HepG2 (cell line): Measurements from ENCODE around the gene MYL11. TPM values are rescaled to one million over a fixed set of nuclear protein-coding genes. Genes with fewer than 3 reads are reported as not detected.

Experiments used
- ATAC-seq: fragments of 200-7000 bp; cut with Tn5 transposase; 3 replicates; pipeline ENCODE4 v1.9.1; 2020; ENCODE audit warnings: mild to moderate bottlenecking, moderate library complexity
- BruUV-seq: library from RNA; stranded (reverse); fragments of 400-500 nt; replicated peaks from 2 replicates; lab custom pipeline; 2021; lab: Mats Ljungman, UMichigan
- CTCF ChIA-PET: fragments of 300-600 bp; formaldehyde crosslinking; extraction: SDS; loops from one replicate; lab custom pipeline; 2021; ENCODE audit warnings: low total read pairs, inconsistent platforms, low intra/inter-chr PET ratio; lab: Yijun Ruan, JAX
- POLR2A ChIA-PET: fragments of 350-600 bp; sonication (Branson Sonifier 250); formaldehyde crosslinking; loops from one replicate; lab custom pipeline; 2020; ENCODE audit warnings: antibody characterized with exemption, inconsistent platforms; lab: Yijun Ruan, JAX
- DNase-seq: peaks from one replicate; pipeline ENCODE4 v3.0.0-alpha.2; 2015; ENCODE audit warnings: low spot score
- FAIRE-seq: peaks from 3 replicates; lab custom pipeline; 2011; peaks lifted over from hg19 to GRCh38; lab: Jason Lieb, UNC
- H2AFZ ChIP-seq: one replicate; pipeline ENCODE4 v1.6.1; 2011; ENCODE audit warnings: low read length, inconsistent platforms
- H3K27ac ChIP-seq: fragments of 300-600 bp; 3 replicates; pipeline ENCODE4 v1.8.0; 2011; ENCODE audit warnings: mixed run types, mild to moderate bottlenecking, mixed read lengths, low read length, inconsistent platforms; ENCODE audit not compliant: insufficient read depth; ENCODE audit errors: extremely low read length
- H3K27me3 ChIP-seq, 2 experiments: fragments of 200-600 bp in 1 of 2; 2 replicates in 1 of 2; 3 replicates in 1 of 2; pipeline versions ENCODE4 v1.6.0 to v1.8.0; 2011; ENCODE audit warnings: low read length in 2 of 2, mild to moderate bottlenecking in 2 of 2, moderate library complexity in 2 of 2, inconsistent platforms in 1 of 2; ENCODE audit not compliant: insufficient read depth in 2 of 2, control insufficient read depth in 1 of 2
- H3K36me3 ChIP-seq, 2 experiments: fragments of 200-600 bp in 1 of 2; replicated peaks in 1 of 2; 2 replicates in 1 of 2; 3 replicates in 1 of 2; pipeline versions ENCODE4 v1.5.1 to v1.8.0; 2011; ENCODE audit warnings: low read length in 2 of 2, inconsistent platforms in 1 of 2; ENCODE audit not compliant: insufficient read depth in 2 of 2, control insufficient read depth in 1 of 2
- H3K4me1 ChIP-seq: 2 replicates; pipeline ENCODE4 v1.5.1; 2012; ENCODE audit warnings: low read length, inconsistent platforms; ENCODE audit not compliant: insufficient read depth
- H3K4me2 ChIP-seq: 2 replicates; pipeline ENCODE4 v1.6.0; 2011; ENCODE audit warnings: low read depth, low read length, inconsistent platforms
- H3K4me3 ChIP-seq, 3 experiments: fragments of 200-600 bp in 1 of 3; sonication (generic), shearing (Covaris generic) in 1 of 3; replicated peaks in 1 of 3; 2 replicates each; pipeline ENCODE4 v1.5.1; 2011 to 2016; ENCODE audit warnings: low read length in 3 of 3, inconsistent platforms in 2 of 3, low read depth in 2 of 3, mild to moderate bottlenecking in 2 of 3, control low read depth in 1 of 3, mixed read lengths in 1 of 3; ENCODE audit not compliant: insufficient read depth in 1 of 3
- H3K79me2 ChIP-seq: one replicate; pipeline ENCODE4 v1.6.1; 2011; ENCODE audit warnings: low read length, inconsistent platforms; ENCODE audit not compliant: insufficient read depth
- H3K9ac ChIP-seq: 2 replicates; pipeline ENCODE4 v1.6.0; 2011; ENCODE audit warnings: mild to moderate bottlenecking, low read depth, low read length, inconsistent platforms; ENCODE audit not compliant: insufficient read depth
- H3K9me3 ChIP-seq: 2 replicates; pipeline ENCODE4 v1.5.1; 2012; ENCODE audit warnings: mild to moderate bottlenecking, low read length
- H4K20me1 ChIP-seq: 2 replicates; pipeline ENCODE4 v1.6.0; 2011; ENCODE audit warnings: inconsistent platforms, mild to moderate bottlenecking, low read length, moderate library complexity; ENCODE audit not compliant: insufficient read depth
- BRD4 ChIP-seq: sonication (generic); formaldehyde crosslinking; IDR thresholded peaks from 2 replicates; pipeline ENCODE4 v1.4.0; 2020; ENCODE audit warnings: missing genetic modification reagents
- CEBPG ChIP-seq: IDR thresholded peaks from 2 replicates; pipeline ENCODE4 v1.6.1; 2016
- DNMT1 ChIP-seq: sonication (generic); formaldehyde crosslinking; IDR thresholded peaks from 2 replicates; pipeline ENCODE4 v1.5.1; 2020; ENCODE audit warnings: mild to moderate bottlenecking, missing genetic modification reagents
- KLF6 ChIP-seq: IDR thresholded peaks from 2 replicates; pipeline ENCODE4 v1.8.0; 2016; ENCODE audit warnings: missing biosample characterization, missing genetic modification reagents
- MTF1 ChIP-seq: sonication (generic); formaldehyde crosslinking; IDR thresholded peaks from 2 replicates; pipeline ENCODE4 v1.5.0; 2020; ENCODE audit warnings: missing genetic modification reagents
- SAP130 ChIP-seq: IDR thresholded peaks from 2 replicates; pipeline ENCODE4 v1.6.1; 2016; ENCODE audit warnings: low read depth
- TARDBP ChIP-seq: sonication (generic); formaldehyde crosslinking; IDR thresholded peaks from 2 replicates; pipeline ENCODE4 v1.8.0; 2022; ENCODE audit warnings: mild to moderate bottlenecking, missing genetic modification reagents
- TRIM24 ChIP-seq: sonication (generic); formaldehyde crosslinking; IDR thresholded peaks from 2 replicates; pipeline ENCODE4 v1.8.0; 2022; ENCODE audit warnings: mild to moderate bottlenecking, missing genetic modification reagents
- ZNF563 ChIP-seq: sonication (generic); formaldehyde crosslinking; IDR thresholded peaks from 2 replicates; pipeline ENCODE4 v1.8.0; 2022; ENCODE audit warnings: mild to moderate bottlenecking, moderate library complexity, missing genetic modification reagents
- ZSCAN25 ChIP-seq: sonication (generic); formaldehyde crosslinking; IDR thresholded peaks from 2 replicates; pipeline ENCODE4 v1.8.0; 2022; ENCODE audit warnings: mild to moderate bottlenecking, missing genetic modification reagents
- WGBS: methylation state at CpG from one replicate; pipeline ENCODE4 v1.1.6; 2017; ENCODE audit warnings: low lambda C conversion rate; 5-methylcytosine and 5-hydroxymethylcytosine counted together
- in situ Hi-C: cut with HindIII; loops from 2 replicates; pipeline ENCODE4 v1.10.0; 2017; ENCODE audit warnings: low pct_unique_long_range_greater_than_20kb; ENCODE audit not compliant: extremely low pct_ligation_motif_present
- intact Hi-C: fragments of 100-400 bp; cut with micrococcal nuclease; formaldehyde crosslinking; loops from one replicate; pipeline ENCODE4 v1.10.0; 2022; ENCODE audit not compliant: unreplicated experiment
- polyA plus RNA-seq, 8 experiments: library from polyadenylated mRNA; depleted of rRNA in 3 of 8; stranded (reverse) in 7 of 8; unstranded in 1 of 8; fragments of >200 nt; fragmentation: Illumina TruSeq in 4 of 8; extraction: Trizol in 4 of 8; gene quantifications; 2 replicates each; pipeline versions ENCODE4 v1.2.1 to v1.2.3, GENCODE V29; 2011 to 2016; ENCODE audit warnings: low read depth in 4 of 8, missing spikeins in 1 of 8, mixed read lengths in 1 of 8; ENCODE audit not compliant: insufficient read depth in 1 of 8
- total RNA-seq, 5 experiments: library from RNA; depleted of rRNA; stranded (reverse); fragments of >200 nt; fragmentation: Illumina TruSeq; extraction: Trizol; gene quantifications; 2 replicates each; pipeline ENCODE4 v1.2.3, GENCODE V29; 2016; ENCODE audit warnings: low read depth in 1 of 5
- TF ChIP-seq, protein P1 (sequence below): sonication (generic); formaldehyde crosslinking; IDR thresholded peaks from 2 replicates; pipeline ENCODE4 v1.8.0; 2022; ENCODE audit warnings: low read depth, missing genetic modification reagents
- TF ChIP-seq, protein P2 (sequence below): sonication (generic); formaldehyde crosslinking; IDR thresholded peaks from 2 replicates; pipeline ENCODE4 v1.9.0; 2021; ENCODE audit warnings: missing genetic modification reagents, borderline replicate concordance
- TF ChIP-seq, protein P3 (sequence below): IDR thresholded peaks from 2 replicates; pipeline ENCODE4 v1.6.1; 2016; ENCODE audit warnings: low read depth

MYL11 gene
- total and polyA plus RNA-seq, 2 of the 13 experiments (the other 11 are each of a cell fraction or from before 2014, with no cell fraction given) = not detected

DNA sequence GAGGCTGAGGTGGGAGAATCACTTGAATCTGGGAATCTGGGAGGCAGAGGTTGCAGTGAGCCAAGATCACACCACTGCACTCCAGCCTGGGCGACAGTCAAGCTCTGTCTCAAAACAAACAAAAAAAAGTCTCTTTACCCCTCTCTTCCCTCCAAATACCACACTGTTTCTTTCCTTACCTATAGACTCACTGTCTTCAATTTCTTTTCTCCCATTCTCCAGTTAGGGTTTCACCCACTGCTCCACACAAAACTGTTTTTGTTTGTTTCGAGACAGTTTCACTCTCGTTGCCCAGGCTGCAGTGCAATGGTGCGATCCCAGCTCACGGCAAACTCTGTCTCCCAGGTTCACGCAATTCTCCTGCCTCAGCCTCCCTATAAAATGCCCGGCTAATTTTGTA lies 13.4 kb upstream of the MYL11 start:
- peaks cover 21 to 60% of the 10 kb centered on the region in 2 experiments; a peak in 4 of 5 replicates for H3K36me3 ChIP-seq
- TF ChIP-seq TARDBP = no peak
- no peak for TF ChIP-seq MTF1
- TF ChIP-seq, protein P1, sequence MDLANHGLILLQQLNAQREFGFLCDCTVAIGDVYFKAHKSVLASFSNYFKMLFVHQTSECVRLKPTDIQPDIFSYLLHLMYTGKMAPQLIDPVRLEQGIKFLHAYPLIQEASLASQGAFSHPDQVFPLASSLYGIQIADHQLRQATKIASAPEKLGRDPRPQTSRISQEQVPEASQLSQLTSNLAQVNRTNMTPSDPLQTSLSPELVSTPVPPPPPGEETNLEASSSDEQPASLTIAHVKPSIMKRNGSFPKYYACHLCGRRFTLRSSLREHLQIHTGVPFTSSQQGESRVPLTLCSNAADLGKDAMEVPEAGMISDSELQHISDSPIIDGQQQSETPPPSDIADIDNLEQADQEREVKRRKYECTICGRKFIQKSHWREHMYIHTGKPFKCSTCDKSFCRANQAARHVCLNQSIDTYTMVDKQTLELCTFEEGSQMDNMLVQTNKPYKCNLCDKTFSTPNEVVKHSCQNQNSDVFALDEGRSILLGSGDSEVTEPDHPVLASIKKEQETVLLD = no peak
- no peak for TF ChIP-seq SAP130 (CRISPR knock-in tag)
- TF ChIP-seq, protein P2, sequence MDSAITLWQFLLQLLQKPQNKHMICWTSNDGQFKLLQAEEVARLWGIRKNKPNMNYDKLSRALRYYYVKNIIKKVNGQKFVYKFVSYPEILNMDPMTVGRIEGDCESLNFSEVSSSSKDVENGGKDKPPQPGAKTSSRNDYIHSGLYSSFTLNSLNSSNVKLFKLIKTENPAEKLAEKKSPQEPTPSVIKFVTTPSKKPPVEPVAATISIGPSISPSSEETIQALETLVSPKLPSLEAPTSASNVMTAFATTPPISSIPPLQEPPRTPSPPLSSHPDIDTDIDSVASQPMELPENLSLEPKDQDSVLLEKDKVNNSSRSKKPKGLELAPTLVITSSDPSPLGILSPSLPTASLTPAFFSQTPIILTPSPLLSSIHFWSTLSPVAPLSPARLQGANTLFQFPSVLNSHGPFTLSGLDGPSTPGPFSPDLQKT (CRISPR knock-in tag) = no peak
- TF ChIP-seq TRIM24 (CRISPR knock-in tag) = no peak
- H3K4me3 ChIP-seq = no peak overlapping the region
- FAIRE-seq (no peak), ATAC-seq (no peak), DNase-seq (no peak)
- peaks cover 17% of the 10 kb centered on the region for H3K79me2 ChIP-seq
- no peaks in the 10 kb centered on the region for H4K20me1 ChIP-seq
- H3K27ac ChIP-seq = no peak overlapping the region
- CTCF ChIA-PET = no interaction called here
- H3K4me2 ChIP-seq = no peak overlapping the region
- POLR2A ChIA-PET = no interaction called here
- H3K9me3 ChIP-seq = no peaks in the 10 kb centered on the region
- peaks cover 20% of the 10 kb centered on the region for H3K4me1 ChIP-seq
- H3K9ac ChIP-seq = no peak overlapping the region
- intact Hi-C loops (no loop called here), in situ Hi-C loops (no loop called here)
- no peaks in the 10 kb centered on the region for H3K27me3 ChIP-seq
- 88% methylated on average over 7 of the region's 7 CpGs for WGBS
- no peak overlapping the region for H2AFZ ChIP-seq
- no TSS peak for BruUV-seq

DNA sequence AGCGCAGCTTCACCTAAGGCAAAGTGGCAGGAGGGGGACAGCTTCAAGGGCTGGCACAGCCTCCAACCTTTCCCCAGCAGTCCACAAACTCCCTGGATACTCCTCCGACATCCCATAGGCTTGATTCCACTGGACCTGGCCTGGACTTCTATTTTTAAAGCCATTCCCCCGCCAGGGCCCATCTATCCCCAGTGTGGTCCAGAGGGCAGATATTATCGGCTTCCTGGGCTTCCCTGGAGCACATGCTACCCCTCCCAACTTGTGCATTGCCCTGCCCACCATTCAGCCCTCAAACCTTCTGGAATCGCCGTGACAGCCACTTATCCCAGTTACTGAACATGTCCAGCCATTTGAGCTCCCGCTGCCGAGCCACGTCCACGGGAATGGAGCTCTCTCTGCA lies 9.4 kb upstream of the MYL11 start:
- in situ Hi-C loops = no loop called here
- no peak for TF ChIP-seq CEBPG (CRISPR knock-in tag)
- no peak for TF ChIP-seq ZNF563 (CRISPR knock-in tag)
- TF ChIP-seq, protein P3, sequence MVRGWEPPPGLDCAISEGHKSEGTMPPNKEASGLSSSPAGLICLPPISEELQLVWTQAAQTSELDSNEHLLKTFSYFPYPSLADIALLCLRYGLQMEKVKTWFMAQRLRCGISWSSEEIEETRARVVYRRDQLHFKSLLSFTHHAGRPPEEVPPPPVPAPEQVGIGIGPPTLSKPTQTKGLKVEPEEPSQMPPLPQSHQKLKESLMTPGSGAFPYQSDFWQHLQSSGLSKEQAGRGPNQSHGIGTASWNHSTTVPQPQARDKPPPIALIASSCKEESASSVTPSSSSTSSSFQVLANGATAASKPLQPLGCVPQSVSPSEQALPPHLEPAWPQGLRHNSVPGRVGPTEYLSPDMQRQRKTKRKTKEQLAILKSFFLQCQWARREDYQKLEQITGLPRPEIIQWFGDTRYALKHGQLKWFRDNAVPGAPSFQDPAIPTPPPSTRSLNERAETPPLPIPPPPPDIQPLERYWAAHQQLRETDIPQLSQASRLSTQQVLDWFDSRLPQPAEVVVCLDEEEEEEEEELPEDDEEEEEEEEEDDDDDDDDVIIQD (CRISPR knock-in tag) = no peak
- TF ChIP-seq KLF6 (CRISPR knock-in tag) = no peak
- no peak for TF ChIP-seq BRD4 (CRISPR knock-in tag)
- TF ChIP-seq DNMT1 = no peak
- TF ChIP-seq ZSCAN25 (CRISPR knock-in tag) = no peak

More for the DNA sequence above, 9.4 kb upstream of the MYL11 start:
- Histone ChIP-seq H3K36me3 (peaks cover 11 to 28% of the 10 kb centered on the region in 2 experiments; a peak in 4 of 5 replicates), H2AFZ (no peak overlapping the region), H3K79me2 (peaks cover 44% of the 10 kb centered on the region), H3K4me1 (peaks cover 26% of the 10 kb centered on the region), H3K9ac (no peak overlapping the region), H3K4me3 (no peak overlapping the region), H3K27me3 (no peaks in the 10 kb centered on the region; a peak in 1 of 5 replicates), H4K20me1 (peaks cover 20% of the 10 kb centered on the region; the same call in 1 of the 2 replicates), H3K9me3 (no peaks in the 10 kb centered on the region), H3K27ac (no peak overlapping the region), H3K4me2 (no peak overlapping the region)
- BruUV-seq = no TSS peak
- ATAC-seq (no peak), FAIRE-seq (no peak), DNase-seq (no peak)
- ChIA-PET POLR2A (interaction anchor here (0.9 to 1.8 kb wide), 3 partner anchors 9 to 12 kb away, joined by 3 to 9 read pairs (median 5); partner anchors contain the start of gene CD2BP2), CTCF (no interaction called here)
- 96% methylated on average over 10 of the region's 10 CpGs for WGBS
- intact Hi-C loops = no loop called here
